Measurements from ENCODE around the gene NLRC3.

GRCh38 chr16:3496386-3496785, 80.8 kb downstream of the NLRC3 start:
- TF ChIP-seq CTCF (conservative IDR thresholded peaks at IDR 0.05; ENCODE audit: low read depth, low read length): no peak
- TF ChIP-seq EZH2 (IDR thresholded peaks at IDR 0.05; ENCODE audit: low read length, unreplicated experiment): no peak
- no peak for TF ChIP-seq EZH2phosphoT487 (IDR thresholded peaks at IDR 0.05; ENCODE audit: borderline replicate concordance, low read length)

All from PC-3 (cell line).